MM.1S (cell line): ENCODE data around the gene RPS28.

Experiments used
- EZH2 ChIP-seq: fragments of 300-600 bp; sonication (generic); optimal IDR thresholded peaks from 2 replicates; pipeline ENCODE3; 2017; ENCODE audit warnings: low read depth, mild to moderate bottlenecking, antibody characterized with exemption, low read length, mixed read lengths
- TF ChIP-seq, protein P1 (sequence below): fragments of 300-600 bp; sonication (generic); IDR thresholded peaks from 2 replicates; pipeline ENCODE4 v1.5.1; 2016; ENCODE audit warnings: antibody characterized with exemption, low read length, mixed read lengths

DNA sequence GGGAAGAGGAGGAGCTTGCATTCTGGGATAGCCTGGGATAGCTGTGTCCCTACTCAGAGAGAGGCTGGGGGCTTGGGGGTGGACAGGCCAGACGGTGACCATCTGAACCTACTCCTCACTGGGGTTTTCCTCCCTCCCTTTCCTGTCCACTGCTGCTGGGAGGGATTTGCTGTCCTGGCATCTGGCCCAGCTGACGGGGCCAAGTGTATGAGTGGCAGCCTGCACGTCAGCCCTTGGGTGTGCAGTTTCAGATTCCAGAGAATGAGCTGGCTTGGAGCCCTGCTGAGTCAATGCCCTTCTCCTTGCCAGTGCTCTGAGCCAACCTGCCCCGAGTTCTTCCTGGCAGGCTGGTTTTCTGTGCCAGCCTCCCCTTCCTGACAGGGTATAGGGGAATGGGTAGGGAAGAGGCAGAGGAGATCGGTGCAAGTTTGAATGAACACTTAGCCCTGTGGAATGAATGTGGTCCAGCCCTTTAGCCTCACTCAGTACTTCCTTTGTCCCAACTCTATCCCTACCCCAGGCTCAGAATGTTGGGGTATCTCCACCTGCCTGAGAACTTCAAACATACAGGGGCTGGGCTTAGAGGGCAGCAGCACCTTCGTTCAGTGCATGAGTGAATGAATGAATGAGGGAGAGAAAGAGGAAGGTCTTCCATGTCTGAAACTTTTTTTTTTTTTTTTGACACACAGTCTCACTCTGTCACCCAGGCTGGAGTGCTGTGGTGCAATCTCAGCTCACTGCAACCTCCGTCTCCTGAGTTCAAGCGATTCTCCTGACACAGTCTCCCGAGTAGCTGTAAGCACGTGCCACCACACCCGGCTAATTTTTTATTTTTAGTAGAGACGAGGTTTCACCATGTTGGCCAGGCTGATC is 40.9 kb downstream of the RPS28 start:
- TF ChIP-seq, protein P1, sequence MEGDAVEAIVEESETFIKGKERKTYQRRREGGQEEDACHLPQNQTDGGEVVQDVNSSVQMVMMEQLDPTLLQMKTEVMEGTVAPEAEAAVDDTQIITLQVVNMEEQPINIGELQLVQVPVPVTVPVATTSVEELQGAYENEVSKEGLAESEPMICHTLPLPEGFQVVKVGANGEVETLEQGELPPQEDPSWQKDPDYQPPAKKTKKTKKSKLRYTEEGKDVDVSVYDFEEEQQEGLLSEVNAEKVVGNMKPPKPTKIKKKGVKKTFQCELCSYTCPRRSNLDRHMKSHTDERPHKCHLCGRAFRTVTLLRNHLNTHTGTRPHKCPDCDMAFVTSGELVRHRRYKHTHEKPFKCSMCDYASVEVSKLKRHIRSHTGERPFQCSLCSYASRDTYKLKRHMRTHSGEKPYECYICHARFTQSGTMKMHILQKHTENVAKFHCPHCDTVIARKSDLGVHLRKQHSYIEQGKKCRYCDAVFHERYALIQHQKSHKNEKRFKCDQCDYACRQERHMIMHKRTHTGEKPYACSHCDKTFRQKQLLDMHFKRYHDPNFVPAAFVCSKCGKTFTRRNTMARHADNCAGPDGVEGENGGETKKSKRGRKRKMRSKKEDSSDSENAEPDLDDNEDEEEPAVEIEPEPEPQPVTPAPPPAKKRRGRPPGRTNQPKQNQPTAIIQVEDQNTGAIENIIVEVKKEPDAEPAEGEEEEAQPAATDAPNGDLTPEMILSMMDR, result no peak
- TF ChIP-seq EZH2, result no peak
